WERI-Rb-1 (cell line): Measurements from ENCODE around the gene HDAC10.
A peak's percentile ranks its signal among the peaks of the same experiment; 100 is the strongest.

ENCODE experiments used
- DNase-seq: peaks from one replicate; pipeline ENCODE4 v3.0.0-alpha.2; 2020
- H3K27ac ChIP-seq: fragments of 250-450 bp; sonication (Bioruptor Pico); 2 replicates; pipeline ENCODE4 v1.5.1; 2020; ENCODE audit warnings: mild to moderate bottlenecking, moderate library complexity
- H3K27me3 ChIP-seq: fragments of 250-450 bp; sonication (Bioruptor Pico); 2 replicates; pipeline ENCODE4 v1.5.1; 2021; ENCODE audit warnings: mild to moderate bottlenecking, low read depth, moderate library complexity; ENCODE audit not compliant: insufficient read depth, severe bottlenecking
- H3K36me3 ChIP-seq: fragments of 250-450 bp; sonication (Bioruptor Pico); 2 replicates; pipeline ENCODE4 v1.5.1; 2020; ENCODE audit warnings: mild to moderate bottlenecking, moderate library complexity
- H3K4me3 ChIP-seq: 2 replicates; pipeline ENCODE4 v1.5.1; 2011; ENCODE audit warnings: low read depth, mild to moderate bottlenecking, control low read depth, low read length
- H3K9me3 ChIP-seq: fragments of 250-450 bp; sonication (Bioruptor Pico); 2 replicates; pipeline ENCODE4 v1.5.1; 2021; ENCODE audit warnings: mild to moderate bottlenecking, moderate library complexity; ENCODE audit not compliant: severe bottlenecking
- TF ChIP-seq, protein P1 (sequence below): IDR thresholded peaks from 2 replicates; pipeline ENCODE4 v1.5.1; 2011; ENCODE audit warnings: low read depth, mild to moderate bottlenecking, control low read depth, inconsistent platforms, low read length

HDAC10 gene

DNA sequence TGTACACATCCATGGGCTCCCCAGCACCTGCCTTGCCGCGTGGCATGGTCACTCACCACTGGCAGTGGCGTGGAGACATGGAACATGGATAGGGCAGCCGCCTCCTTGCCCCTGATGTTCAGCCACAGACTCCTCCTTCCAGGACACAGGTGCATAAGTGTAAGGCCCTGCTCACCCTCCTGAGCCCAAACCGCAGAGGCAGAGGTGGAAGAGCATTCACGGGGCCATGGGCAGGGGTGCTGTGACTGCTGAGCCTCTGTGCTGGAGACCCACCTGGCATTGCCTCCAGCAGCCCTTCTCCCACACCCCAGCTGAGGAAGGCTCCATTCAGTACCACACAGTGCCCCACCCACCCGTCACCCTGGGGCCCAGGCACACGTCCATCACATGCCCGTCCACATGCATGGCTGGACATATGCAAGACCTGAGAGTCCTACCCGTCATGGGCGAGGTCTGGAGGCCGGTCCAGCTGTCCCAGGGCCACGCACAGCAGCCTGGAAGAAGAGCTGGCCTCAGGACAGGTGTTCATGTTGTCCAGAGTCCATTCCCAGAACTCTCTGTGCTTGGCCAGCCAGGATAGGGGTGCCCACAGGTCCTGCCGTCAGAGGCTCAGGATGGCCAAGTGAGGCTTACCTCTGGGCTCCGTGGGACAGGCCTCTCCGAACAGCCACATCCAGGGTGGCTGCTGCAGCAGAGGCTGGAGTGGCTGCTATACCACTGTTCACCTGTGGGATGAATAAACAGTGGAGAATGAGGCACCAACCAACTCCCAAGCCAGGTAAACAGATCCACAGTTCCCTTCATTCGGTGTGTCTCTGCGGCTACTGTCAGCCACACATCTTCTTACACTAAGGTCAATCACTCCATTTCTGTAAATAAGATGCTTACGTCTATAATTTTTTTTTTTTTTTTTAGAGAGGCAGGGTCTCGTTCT, 4.6 kb downstream of the HDAC10 start:
- peaks cover 36% of the 10 kb centered on the region for H3K36me3 ChIP-seq
- no peak overlapping the region for H3K27ac ChIP-seq
- H3K4me3 ChIP-seq: no peak overlapping the region
- TF ChIP-seq, protein P1, sequence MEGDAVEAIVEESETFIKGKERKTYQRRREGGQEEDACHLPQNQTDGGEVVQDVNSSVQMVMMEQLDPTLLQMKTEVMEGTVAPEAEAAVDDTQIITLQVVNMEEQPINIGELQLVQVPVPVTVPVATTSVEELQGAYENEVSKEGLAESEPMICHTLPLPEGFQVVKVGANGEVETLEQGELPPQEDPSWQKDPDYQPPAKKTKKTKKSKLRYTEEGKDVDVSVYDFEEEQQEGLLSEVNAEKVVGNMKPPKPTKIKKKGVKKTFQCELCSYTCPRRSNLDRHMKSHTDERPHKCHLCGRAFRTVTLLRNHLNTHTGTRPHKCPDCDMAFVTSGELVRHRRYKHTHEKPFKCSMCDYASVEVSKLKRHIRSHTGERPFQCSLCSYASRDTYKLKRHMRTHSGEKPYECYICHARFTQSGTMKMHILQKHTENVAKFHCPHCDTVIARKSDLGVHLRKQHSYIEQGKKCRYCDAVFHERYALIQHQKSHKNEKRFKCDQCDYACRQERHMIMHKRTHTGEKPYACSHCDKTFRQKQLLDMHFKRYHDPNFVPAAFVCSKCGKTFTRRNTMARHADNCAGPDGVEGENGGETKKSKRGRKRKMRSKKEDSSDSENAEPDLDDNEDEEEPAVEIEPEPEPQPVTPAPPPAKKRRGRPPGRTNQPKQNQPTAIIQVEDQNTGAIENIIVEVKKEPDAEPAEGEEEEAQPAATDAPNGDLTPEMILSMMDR: no peak
- no peaks in the 10 kb centered on the region for H3K27me3 ChIP-seq
- no peaks in the 10 kb centered on the region for H3K9me3 ChIP-seq
- no peak for DNase-seq

DNA sequence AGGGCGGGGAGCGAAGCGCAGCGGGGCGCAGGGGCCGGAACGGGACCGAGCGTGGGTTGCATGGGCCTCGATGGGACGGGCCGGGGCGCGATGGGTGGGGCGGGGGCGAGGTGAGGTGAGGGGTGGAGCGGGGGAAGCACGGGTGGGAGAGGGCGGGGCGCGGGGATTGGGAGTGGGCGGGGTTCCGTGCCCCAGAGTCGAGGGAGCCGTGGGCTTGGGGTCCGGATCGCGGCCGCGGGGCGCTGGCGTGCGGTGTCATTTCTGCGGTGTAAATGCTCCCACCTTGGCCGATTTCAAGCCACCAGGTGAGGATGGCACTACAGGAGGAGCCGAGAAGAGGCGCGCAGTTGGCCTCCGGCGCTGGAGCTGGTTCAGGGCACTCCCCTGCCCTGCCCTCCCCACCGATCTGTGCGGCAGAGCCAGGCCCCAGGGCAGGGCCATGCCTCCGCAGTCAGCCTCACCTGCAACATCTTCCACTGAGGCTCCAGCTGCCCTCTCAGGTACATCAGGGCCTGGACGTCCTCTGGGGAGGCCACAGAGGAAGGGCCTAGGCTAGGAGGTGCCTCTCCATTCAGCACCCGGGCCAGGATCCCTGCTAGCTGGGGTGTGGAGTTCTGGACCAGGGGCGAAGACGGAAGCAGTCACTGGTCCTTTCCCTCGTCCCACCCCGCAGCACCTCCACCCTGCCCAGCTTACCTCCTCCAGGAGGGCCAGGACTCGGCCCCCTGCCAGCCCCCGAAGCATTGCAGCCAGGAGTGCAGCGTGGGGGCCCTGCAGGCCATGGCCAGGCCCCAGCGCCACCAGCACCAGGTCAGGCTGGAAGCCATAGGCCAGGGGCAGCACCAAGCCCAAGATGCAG, 5.6 kb downstream of the HDAC10 start:
- TF ChIP-seq, protein P1: no peak
- H3K27me3 ChIP-seq: no peaks in the 10 kb centered on the region
- no peak for DNase-seq

DNA sequence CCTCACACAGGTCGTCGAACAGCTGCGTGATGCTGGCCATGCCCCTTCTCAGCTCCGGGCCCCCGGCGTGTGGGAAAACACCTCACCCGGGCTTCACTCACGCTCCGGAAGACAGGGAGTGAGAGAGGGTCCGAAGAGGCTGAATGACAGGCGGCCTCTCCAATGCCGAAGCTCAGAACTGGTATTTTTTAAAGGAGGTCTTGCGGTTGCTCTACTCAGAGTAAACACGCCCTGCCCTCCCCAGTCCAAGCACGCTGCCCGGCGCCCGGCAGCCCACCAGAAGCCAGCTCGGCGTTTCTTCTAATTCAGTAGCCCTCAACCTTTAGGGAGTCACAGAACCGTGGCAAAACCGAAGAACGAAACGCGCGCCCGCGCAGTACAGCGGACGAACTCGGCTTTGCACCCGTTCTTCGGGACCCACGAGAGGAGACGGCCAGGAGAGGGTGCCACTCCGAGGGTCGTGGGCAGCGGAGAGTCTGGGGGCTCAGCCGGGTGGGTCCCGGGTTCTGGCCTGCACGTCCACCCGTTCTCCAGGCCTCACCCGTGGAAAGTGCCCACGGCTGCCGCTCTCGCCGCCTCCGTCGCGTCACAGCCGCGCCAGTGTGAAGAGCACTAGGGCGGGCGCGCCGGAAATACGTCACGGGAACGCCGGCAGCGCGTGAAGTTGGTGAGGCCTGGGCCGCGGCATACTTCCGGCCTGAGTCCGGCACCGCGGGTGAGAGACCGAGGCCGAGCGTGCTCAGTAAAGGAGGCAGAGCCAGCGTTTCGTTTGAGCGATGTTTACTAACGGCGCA, 6.4 kb downstream of the HDAC10 start, which contains the start of gene TUBGCP6:
Gene TUBGCP6, minus strand, starts transcription at position 604 of the 794 bp plus-strand sequence. Its CDS starts 564 bp downstream, at position 40.
- H3K27me3 ChIP-seq: no peaks in the 10 kb centered on the region
- TF ChIP-seq, protein P1: 0 out of 2 replicates have a peak, but pooled peaks have one; percentile 23
- peak within 1 kb of the TSS; percentile 97 for H3K4me3 ChIP-seq
- peaks cover 47% of the 10 kb centered on the region for H3K36me3 ChIP-seq
- H3K27ac ChIP-seq: peak within 1 kb of the TSS; percentile 87
- no peaks in the 10 kb centered on the region for H3K9me3 ChIP-seq
- peak; percentile 89 for DNase-seq

More for the DNA sequence above, 5.6 kb downstream of the HDAC10 start:
- Histone ChIP-seq H3K36me3 (peaks cover 39% of the 10 kb centered on the region), H3K4me3 (peak overlapping the region; percentile 97), H3K9me3 (no peaks in the 10 kb centered on the region), H3K27ac (peak overlapping the region; percentile 87)

DNA sequence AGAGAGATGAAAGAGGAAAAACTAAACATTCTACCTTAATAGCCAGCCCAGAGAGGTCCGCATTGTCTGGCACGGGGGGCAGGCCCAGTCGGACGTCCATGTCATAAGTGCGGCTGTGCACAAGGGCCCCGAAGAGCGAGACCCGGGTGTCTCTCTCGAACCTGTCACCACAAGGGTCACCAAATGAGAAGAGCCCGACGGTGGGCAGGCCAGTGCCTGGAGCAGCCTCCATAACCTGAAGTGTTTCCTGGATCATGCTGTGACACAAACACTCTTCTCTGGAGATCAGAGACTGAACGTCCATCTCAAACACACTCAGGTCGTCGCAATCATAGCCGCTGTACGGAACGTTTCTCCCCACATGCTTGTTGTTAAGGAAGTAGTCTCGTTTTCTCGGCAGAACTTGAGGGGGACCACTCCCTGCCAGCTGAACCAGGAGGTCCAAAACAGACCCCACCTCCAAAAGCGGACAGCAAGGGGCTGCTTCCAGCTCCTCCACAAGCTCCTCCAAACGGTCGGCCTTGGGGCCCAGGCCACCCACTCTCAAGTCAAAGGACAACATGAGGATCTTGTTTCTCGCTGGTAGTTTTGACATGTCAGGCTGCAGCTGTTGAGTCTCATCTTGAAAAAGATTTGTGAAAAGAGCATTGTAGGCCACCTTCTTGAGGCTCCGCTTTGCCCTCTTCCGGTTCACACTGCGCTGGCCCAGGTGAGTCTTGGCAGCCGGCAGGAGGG, 7.2 kb downstream of the HDAC10 start:
- TF ChIP-seq, protein P1: no peak
- Histone ChIP-seq H3K27ac (peak overlapping the region; percentile 87), H3K4me3 (peak overlapping the region; percentile 97), H3K36me3 (peaks cover 55% of the 10 kb centered on the region), H3K27me3 (no peaks in the 10 kb centered on the region), H3K9me3 (no peaks in the 10 kb centered on the region)
- no peak for DNase-seq
